NCI-H2227 treated with DMSO at 0.1 percent for 48 hours (cell line): Measurements from ENCODE around the gene PKD1.

Experiments used
- DNase-seq: peaks from one replicate; lab custom pipeline; 2025; lab: John Stamatoyannopoulos, UW

Gene PKD1

GRCh38 chr16:2046893-2047329 lies 88.8 kb downstream of the PKD1 start:
- DNase-seq = no peak

GRCh38 chr16:2045965-2046892 lies 89.5 kb downstream of the PKD1 start:
- no peak for DNase-seq

- DNase-seq = no peak
Measured at GRCh38 chr16:2044541-2044940, 91.2 kb downstream of the PKD1 start.

- no peak for DNase-seq
Measured at GRCh38 chr16:2043667-2044451, 91.8 kb downstream of the PKD1 start.

GRCh38 chr16:2042986-2043666 lies 92.6 kb downstream of the PKD1 start:
- no peak for DNase-seq

- no peak for DNase-seq
Measured at GRCh38 chr16:2042171-2042985, 93.3 kb downstream of the PKD1 start.

- no peak for DNase-seq
Measured at GRCh38 chr16:2040787-2041522, 94.7 kb downstream of the PKD1 start.

GRCh38 chr16:2040041-2040786 lies 95.5 kb downstream of the PKD1 start:
- DNase-seq = no peak

GRCh38 chr16:2039274-2040031 lies 96.2 kb downstream of the PKD1 start:
- DNase-seq = no peak
